Liver (tissue), 3 donors: Measurements from ENCODE around the gene GNAT2.

Experiments
- CTCF ChIP-seq: fragments of 150-350 bp; IDR thresholded peaks from 2 replicates; pipeline ENCODE4 v1.5.1; 2017; ENCODE audit warnings: improper control_type of control experiment, low read depth, low read length; ENCODE audit not compliant: missing input control
- FOXA1 ChIP-seq: IDR thresholded peaks from 2 replicates; pipeline ENCODE4 v1.6.1; 2016; ENCODE audit warnings: antibody characterized with exemption
- GABPA ChIP-seq, 2 donors: IDR thresholded peaks in 1 of 2; conservative IDR thresholded peaks in 1 of 2; 2 replicates each; pipeline ENCODE4 v1.6.1; 2016; ENCODE audit warnings: antibody characterized with exemption in 2 of 2, mild to moderate bottlenecking in 1 of 2, moderate library complexity in 1 of 2
- HNF4A ChIP-seq, 2 donors: conservative IDR thresholded peaks; 2 replicates each; pipeline ENCODE4 v1.6.1; 2016; ENCODE audit warnings: antibody characterized with exemption in 2 of 2, mild to moderate bottlenecking in 2 of 2
- MAX ChIP-seq: IDR thresholded peaks from 2 replicates; pipeline ENCODE4 v1.6.1; 2016; ENCODE audit warnings: antibody characterized with exemption
- NR2F2 ChIP-seq: IDR thresholded peaks from 2 replicates; pipeline ENCODE4 v1.6.1; 2016; ENCODE audit warnings: antibody characterized with exemption
- RAD21 ChIP-seq, 2 donors: IDR thresholded peaks; 2 replicates each; pipeline ENCODE4 v1.6.1; 2016; ENCODE audit warnings: antibody characterized with exemption in 2 of 2, mild to moderate bottlenecking in 2 of 2
- REST ChIP-seq: IDR thresholded peaks from 2 replicates; pipeline ENCODE4 v1.6.1; 2016; ENCODE audit warnings: antibody characterized with exemption, mild to moderate bottlenecking
- TAF1 ChIP-seq: conservative IDR thresholded peaks from 2 replicates; pipeline ENCODE4 v1.6.1; 2016; ENCODE audit warnings: antibody characterized with exemption, mild to moderate bottlenecking
- donor health status: healthy.
- donor health status: healthy.

GRCh38 chr1:109655615-109656519 is 36.5 kb upstream of the GNAT2 start, which contains the start of gene GSTM4:
- TF ChIP-seq REST (peak; percentile 56), CTCF (no peak), TAF1 (peak; percentile 67), MAX (peak; percentile 68), RAD21 (IDR thresholded peaks at IDR 0.05) (peak; percentile 34 to 36), FOXA1 (no peak), HNF4A (conservative IDR thresholded peaks at IDR 0.05) (peak; percentile 81 to 86), NR2F2 (peak; percentile 57), GABPA (IDR thresholded peaks at IDR 0.05 in 1 of 2, conservative IDR thresholded peaks at IDR 0.05 in 1 of 2) (peak in 1 of 2 donors; percentile 68)
